ENCODE measurements around the gene RC3H2.
"Not testable (repeated sequence)": the region's sequence is repeated elsewhere in the genome, so short reads cannot be mapped to it uniquely, and the experiment has no call there.

GRCh38 chr9:122838441-122838840 lies 66.7 kb downstream of the RC3H2 start:
- not testable (repeated sequence) for TF ChIP-seq RARB (CRISPR knock-in tag; IDR thresholded peaks at IDR 0.05); PATZ1 (CRISPR knock-in tag; IDR thresholded peaks at IDR 0.05; ENCODE audit: borderline replicate concordance); ESRRG (CRISPR knock-in tag; IDR thresholded peaks at IDR 0.05); ZC3H10 (CRISPR knock-in tag; IDR thresholded peaks at IDR 0.05); ZFP3 (CRISPR knock-in tag; IDR thresholded peaks at IDR 0.05); SNAI2 (CRISPR knock-in tag; IDR thresholded peaks at IDR 0.05); TCF4 (CRISPR knock-in tag; IDR thresholded peaks at IDR 0.05; ENCODE audit: borderline replicate concordance); ARNTL (CRISPR knock-in tag; IDR thresholded peaks at IDR 0.05; ENCODE audit: borderline replicate concordance, low read depth); PPARA (CRISPR knock-in tag; IDR thresholded peaks at IDR 0.05; ENCODE audit: borderline replicate concordance); ZFP30 (CRISPR knock-in tag; IDR thresholded peaks at IDR 0.05); TOX (CRISPR knock-in tag; IDR thresholded peaks at IDR 0.05; ENCODE audit: borderline replicate concordance); GLIS3 (CRISPR knock-in tag; IDR thresholded peaks at IDR 0.05); OSR1 (CRISPR knock-in tag; IDR thresholded peaks at IDR 0.05)

Data from SK-N-SH treated with all-trans-retinoic acid at 6 μM for 48 hours (cell line).